ENCODE results near the gene RBL1. TPM values are rescaled to one million over a fixed set of nuclear protein-coding genes. Genes with fewer than 3 reads are reported as not detected.
A peak's percentile ranks its signal among the peaks of the same experiment; 100 is the strongest.
"Not testable (repeated sequence)": the region's sequence is repeated elsewhere in the genome, so short reads cannot be mapped to it uniquely, and the experiment has no call there.

RBL1 gene
- total RNA-seq, 1 donor from 2014 or later: 4.3 TPM

DNA sequence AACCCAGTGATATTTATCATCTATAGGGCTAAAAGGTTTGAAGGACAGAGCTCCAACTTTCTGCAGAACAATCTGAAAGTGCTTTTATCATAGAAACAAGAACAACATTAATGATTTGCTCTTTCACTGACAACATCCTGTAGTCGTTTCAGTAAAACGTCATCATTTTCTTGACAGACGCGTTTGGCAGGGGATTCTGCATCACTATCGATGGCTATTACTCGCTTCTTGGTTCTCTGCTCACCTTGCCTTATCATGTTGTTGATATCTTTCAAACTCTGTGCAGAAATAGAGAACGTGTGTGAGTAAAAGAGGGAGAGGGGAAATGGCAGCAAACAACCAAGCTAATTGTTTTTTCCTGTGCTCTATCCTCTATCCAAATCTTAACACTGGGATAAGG, 97.1 kb downstream of the RBL1 start:
- DNase-seq (ENCODE audit: extremely low read depth, low read depth, low spot score): no peak

DNA sequence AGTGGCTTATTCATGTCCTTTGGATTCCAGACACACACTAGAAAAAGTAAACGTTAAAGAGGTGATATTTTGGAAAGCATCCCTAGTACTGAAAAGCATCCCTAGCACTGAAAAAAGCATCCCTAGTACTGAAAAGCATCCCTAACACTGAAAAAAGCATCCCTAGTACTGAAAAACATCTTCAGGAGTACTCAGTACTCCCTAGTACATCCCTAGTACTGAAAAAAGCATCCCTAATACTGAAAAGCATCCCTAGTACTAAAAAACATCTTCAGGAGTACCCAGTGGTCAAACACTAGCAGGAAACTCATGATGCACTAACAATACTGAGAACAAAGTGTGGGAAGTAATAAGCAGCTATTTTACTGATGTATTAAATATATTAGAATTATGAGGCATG, 98.7 kb downstream of the RBL1 start:
- no peak for DNase-seq (ENCODE audit: extremely low read depth, low read depth, low spot score)

DNA sequence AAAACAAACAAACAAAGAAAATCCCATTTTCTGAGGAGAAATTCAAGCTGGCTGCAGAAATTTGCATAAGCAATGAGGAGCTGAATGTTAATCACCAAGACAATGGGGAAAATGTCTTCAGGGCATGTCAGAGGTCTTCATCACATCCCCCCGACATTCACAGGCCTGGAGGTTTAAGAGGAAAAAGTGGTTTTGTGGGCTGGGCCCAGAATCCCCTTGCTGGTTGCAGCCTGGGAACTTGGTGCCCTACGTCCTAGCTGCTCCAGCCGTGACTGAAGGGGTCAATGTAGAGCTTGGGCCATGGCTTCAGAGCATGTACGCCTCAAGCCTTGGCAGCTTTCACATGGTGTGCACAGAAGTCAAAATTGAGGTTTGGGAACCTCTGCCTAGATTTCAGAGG, 101.6 kb downstream of the RBL1 start:
- not testable (repeated sequence) for DNase-seq (ENCODE audit: extremely low read depth, low read depth, low spot score)

DNA sequence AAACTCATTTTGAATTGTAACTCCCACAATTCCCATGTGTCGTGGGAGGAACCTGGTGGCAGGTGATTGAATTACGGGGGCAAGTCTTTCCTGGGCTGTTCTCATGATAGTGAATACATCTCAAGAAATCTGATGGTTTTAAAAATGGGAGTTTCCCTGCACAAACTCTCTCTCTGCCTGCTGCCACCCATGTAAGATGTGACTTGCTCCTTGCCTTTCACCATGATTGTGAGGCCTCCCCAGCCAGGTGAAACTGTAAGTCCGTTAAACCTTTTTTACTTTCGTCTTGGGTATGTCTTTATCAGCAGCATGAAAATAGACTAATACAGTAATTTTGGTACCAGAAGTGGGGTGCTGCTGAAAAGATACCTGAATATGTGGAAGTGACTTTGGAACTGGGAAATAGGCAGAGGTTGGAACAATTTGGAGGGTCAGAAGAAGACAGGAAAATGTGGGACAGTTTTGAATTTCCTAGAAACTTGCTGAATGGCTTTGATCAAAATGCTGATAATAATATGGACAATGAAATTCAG, 102.9 kb downstream of the RBL1 start:
- DNase-seq (ENCODE audit: extremely low read depth, low read depth, low spot score): no peak

DNA sequence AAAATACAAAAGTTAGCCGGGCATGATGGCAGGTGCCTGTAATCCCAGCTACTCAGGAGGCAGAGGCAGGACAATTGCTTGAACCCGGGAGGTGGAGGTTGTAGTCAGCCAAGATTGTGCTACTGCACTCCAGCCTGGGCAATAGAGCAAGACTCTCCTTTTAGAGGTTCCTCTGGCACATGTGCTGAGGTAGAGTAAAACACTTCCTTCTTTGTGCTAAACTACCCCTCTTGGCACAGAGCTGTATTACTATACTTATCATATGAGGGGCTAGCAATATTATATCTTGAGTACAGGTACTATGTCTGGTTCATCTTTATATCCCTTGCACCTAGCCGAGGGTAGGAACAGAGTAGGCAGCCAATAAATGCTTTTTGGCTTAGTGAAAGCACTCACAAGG, 104.1 kb downstream of the RBL1 start:
- DNase-seq (ENCODE audit: extremely low read depth, low read depth, low spot score): no peak

DNA sequence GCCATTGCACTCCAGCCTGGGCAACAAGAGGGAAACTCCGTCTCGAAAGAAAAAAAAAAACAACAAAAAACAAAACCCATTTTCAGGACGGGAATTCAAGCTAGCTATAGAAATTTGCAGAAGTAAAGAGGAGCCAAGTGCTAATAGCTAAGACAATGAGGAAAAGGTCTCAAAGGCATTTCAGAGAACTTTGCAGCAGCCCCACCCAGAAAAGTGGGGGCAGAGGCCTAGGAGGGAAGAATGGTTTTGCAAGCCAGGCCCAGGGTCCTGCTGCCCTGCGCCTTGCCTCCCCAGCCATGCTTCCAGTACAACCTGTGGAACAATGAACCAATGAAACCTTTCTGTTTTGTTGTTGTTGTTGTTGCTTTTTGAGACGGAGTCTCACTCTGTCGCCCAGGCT, 106.0 kb downstream of the RBL1 start:
- no peak for DNase-seq (ENCODE audit: extremely low read depth, low read depth, low spot score)

DNA sequence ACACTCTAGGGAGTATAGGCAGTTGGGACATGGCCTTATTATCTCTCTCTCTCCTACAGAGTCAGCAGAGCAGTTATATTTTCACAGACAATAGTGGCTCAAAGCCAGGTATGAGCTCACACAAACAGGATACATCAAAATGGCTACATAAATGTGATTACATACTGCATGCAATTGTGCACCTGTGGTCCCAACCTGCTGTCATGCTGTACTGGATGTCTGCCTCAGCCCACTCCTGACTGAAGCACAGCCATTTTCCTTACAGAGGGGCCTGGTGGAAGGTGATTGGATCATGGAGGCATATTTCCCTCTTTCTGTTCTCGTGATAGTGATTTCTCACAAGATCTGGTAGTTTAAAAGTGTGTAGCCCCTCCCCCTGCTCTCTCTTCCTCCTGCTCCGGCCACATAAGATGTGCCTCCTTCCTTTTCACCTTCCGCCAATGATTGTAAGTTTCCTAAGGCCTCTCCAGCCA, 107.3 kb downstream of the RBL1 start:
- DNase-seq (ENCODE audit: extremely low read depth, low read depth, low spot score): peak; percentile 23

DNA sequence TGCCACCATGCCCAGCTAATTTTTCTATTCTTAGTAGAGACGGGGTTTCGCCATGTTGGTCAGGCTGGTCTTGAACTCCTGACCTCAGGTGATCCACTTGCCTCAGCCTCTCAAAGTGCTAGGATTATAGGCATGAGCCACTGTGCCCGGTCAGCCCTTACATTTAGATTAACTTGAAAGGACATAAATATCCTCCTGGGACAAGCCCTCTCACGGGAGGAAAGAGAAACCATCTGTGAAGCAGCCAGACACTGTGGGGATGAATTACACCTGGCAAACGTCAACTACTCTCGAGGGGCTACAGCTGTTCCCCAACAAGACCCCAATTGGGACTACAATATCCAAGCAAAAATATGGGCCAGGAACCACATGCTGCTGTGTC, 111.5 kb downstream of the RBL1 start:
- no peak for DNase-seq (ENCODE audit: extremely low read depth, low read depth, low spot score)

DNA sequence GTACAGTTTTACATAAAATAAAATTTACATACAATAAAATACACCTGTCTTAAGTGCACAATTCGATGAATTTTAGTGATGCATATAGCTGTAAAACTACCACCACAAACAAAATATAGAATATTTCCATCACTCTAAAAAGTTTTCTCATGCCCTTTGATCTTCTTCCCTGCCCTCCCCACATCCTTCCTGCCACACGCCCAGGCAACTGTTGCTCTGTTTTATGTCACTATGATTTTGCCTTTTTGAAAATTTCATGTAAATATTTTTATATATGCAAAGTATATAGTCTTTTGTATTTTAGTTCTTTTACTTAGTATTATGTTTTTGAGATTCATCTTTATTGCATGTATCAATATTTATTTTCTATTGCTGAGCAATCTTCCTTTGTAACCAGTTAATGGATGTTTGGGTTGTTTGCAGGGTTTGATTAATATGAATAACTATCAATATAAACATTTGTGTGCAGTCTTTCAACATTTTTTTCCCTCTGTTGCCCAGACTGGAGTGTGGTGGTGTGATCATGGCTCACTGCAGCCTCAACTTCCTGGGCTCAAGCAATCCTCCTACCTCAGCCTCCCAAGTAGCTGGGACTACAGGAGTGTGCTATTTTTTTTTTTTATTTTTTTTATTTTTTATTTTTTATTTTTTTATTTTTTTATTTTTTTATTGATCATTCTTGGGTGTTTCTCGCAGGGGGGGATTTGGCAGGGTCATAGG, 120.5 kb downstream of the RBL1 start:
- DNase-seq (ENCODE audit: extremely low read depth, low read depth, low spot score): no peak

DNA sequence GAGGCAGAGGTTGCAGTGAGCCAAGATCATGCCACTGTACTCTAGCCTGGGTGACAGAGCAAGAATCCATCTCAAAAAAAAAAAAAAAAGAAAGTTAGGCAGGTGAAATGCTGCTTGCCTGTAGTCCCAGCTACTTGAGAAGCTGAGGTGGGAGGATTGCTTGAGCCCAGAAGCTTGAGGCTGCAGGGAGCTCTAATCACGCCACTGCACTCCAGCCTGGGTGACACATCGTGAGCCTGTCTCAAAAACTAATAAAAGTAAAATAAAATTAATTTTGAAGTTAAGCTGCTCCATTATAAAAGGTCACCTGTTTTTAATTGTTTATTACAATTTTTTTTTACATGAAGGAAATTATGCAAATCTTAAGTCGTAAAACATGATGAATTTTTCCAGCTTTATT, 121.1 kb downstream of the RBL1 start:
- DNase-seq (ENCODE audit: extremely low read depth, low read depth, low spot score): no peak

DNA sequence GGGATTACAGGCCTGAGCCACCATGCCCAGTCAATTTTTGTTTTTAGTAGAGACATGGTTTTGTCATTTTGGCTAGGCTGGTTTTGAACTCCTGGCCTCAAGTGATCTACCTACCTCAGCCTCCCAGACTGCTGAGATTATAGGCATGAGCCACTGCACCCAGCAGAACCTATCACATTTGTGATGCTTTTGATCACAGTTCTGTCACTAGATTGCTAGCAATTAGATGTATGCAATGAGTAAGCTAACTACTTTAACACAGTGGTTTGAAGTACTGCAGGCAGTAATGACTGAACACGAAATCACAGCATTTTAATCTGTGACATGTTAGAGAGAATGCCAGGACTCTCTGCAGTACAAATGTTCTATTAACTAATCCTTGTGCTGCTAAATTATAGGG, 124.7 kb downstream of the RBL1 start:
- no peak for DNase-seq (ENCODE audit: extremely low read depth, low read depth, low spot score)

DNA sequence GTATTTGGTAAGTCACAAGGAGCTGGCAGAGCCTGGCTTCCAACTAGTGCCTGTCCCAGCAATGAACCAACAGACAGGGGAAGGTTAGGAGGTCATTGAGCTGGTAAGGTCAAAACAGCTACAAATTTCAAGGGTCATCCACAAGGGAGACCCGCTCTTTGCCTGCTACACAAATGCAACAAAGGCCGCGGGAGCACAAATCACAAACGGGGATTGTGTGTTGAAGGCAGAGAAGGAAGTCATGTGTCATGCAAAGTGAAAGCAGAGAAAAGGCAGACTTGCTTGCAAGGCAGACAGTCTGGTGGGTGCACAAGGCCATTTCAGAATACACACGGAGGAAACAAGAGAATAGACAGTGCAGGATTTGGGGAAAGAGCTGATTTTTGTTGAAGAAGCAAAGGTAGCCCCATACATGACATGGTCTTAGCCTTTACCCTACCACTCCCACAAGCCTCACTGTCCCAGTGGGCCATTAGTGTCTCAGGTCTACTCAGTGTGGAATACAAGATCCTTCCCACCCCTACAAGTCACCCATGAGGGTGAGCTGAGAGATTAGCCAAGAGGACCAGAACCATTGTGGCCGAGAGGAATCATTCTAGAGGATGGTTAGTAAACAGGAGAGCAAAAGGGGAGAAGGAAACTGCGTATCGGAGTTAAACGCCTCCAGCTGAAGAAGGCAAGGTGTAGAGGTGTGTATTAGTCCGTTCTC, 126.2 kb downstream of the RBL1 start:
- no peak for DNase-seq (ENCODE audit: extremely low read depth, low read depth, low spot score)

DNA sequence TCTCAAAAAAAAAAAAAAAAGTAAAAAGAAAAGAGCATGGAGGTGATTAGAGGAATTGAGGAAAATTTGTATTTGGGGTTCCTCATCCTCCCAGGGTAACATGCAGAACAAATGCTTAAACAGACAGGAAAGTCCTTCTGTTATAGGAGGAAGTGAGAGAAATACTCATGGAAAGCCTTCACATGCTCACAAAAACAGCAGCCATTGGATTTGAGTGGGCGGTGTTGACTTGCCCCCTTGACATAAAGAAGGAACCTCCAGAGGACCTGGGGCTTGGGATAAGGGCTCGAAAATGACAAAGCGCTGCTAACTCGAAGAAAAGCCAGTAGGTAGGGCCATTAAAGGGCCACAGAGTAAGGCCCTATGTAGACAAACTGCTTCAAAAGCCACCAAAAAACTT, 126.7 kb downstream of the RBL1 start:
- no peak for DNase-seq (ENCODE audit: extremely low read depth, low read depth, low spot score)

DNA sequence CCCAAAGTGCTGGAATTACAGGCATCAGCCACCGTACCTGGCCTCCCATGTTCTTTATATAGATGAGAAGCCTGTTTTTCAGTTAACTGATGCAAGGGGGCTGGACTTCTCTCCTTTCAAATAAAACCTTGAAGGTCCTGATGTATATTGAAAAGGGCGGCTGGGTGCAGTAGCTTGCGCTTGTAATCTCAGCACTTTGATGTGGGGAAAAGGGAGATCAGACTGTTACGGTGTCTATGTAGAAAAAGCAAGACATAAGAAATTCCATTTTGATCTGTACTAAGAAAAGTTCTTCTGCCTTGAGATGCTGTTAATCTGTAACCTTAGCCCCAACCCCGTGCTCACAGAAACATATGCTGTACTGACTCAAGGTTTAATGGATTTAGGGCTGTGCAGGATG, 128.2 kb downstream of the RBL1 start:
- no peak for DNase-seq (ENCODE audit: extremely low read depth, low read depth, low spot score)

DNA sequence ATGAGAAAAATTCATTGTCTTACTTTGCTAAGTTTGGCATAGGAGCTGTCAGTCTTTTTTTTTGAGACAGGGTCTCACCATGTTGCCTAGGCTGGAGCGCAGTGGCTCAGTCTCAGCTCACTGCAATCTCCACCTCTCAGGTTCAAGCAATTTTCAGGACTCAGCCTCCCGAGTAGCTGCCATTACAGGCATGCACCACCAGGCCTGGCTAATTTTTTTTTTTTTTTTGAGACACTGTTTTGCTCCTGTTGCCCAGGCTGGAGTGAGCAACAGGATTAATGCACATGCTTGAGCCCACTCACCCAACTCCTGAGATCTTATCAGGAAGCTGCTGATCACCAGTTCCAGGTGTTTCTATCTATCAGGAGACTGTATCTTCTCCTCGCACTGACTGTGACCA, 128.8 kb downstream of the RBL1 start:
- DNase-seq (ENCODE audit: extremely low read depth, low read depth, low spot score): not testable (repeated sequence)

DNA sequence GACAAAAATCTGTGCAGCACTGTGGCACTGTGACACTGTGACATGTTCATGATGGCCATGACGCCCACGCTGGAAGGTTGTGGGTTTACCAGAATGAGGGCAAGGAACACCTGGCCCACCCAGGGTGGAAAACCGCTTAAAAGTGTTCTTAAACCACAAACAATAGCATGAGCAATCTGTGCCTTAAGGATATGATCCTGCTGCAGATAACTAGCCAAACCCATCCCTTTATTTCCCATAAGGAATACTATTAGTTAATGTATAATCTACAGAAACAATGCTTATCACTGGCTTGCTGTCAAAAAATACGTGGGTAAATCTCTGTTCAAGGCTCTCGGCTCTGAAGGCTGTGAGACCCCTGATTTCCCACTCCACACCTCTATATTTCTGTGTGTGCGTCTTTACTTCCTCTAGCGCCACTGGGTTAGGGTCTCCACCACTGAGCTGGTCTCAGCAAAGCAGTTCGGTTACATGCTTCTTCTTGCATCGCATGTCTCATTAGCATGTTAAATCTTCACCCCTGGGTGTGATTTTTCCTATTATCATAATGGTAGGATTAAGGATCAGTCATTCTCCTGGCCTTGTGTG, 133.3 kb downstream of the RBL1 start:
- not testable (repeated sequence) for DNase-seq (ENCODE audit: extremely low read depth, low read depth, low spot score)

DNA sequence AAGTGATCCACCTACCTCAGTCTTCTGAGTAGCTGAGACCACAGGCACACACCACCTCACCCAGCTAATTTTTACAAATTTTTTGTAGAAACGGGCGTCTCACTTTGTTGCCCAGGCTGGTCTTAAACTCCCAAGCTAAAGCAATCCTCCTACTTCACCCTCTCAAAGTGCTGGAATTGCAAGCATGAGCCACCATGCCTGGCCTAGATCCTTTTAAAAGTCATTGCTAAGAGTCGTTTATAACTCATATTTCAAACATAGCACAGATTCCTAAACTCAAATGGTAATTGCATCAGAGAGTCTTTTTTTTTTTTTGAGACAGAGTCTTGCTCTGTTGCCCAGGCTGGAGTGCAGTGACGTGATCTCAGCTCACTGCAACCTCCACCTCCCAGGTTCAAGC, 136.6 kb downstream of the RBL1 start:
- DNase-seq (ENCODE audit: extremely low read depth, low read depth, low spot score): no peak

DNA sequence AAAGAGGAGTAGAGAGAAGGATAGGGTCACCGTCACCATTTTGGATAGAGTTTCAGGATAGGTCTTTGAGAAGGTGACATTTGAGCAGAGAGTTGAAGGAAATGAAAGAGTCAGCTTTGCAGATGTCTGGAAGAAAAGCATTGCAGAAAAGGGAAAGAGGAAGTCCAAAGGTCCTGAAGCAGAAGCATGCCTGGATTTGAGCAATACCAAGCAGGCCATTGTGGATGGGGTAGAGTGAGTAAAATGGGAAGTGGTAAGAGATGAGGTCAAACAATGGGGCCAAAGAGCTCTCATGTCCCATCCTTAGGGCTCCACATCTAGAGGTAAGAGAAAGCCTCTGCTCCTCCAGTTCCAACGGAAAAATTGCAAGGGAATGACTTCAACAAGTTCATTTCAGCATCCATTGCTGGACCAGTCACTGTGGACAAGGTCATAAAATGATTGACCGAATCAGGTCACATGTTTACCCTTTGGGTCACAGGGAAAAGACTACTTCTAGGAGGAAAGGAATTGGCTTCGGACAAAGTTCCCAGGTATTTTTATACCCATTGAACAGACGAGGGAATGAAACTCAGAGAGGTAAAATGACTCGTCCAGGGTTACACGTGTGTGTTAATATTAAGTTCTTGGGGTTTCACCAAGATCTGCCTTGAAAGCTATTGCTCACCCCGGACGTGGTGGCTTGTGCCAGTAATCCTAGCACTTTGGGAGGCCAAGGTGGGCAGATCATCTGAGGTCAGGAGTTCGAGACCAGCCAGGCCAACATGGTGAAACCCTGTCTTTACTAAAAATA, 137.7 kb downstream of the RBL1 start:
- DNase-seq (ENCODE audit: extremely low read depth, low read depth, low spot score): no peak

DNA sequence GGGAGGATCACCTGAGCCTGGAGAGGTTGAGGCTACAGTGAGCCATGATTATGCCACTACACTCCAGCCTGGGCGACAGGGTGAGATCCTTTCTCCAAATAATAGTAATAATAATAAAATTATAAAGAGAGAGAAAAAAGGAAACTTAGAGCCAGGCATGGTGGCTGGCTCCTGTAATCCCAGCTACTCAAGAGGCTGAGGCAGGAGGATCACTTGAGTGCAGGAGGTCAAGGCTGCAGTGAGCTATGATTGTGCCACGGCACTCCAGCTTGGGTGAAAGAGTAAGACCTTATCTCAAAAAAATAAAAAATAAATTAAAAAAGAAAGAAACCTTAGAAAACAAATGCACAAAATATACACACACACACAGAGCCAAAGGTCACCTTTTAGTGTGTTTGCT, 139.1 kb downstream of the RBL1 start:
- DNase-seq (ENCODE audit: extremely low read depth, low read depth, low spot score): no peak

DNA sequence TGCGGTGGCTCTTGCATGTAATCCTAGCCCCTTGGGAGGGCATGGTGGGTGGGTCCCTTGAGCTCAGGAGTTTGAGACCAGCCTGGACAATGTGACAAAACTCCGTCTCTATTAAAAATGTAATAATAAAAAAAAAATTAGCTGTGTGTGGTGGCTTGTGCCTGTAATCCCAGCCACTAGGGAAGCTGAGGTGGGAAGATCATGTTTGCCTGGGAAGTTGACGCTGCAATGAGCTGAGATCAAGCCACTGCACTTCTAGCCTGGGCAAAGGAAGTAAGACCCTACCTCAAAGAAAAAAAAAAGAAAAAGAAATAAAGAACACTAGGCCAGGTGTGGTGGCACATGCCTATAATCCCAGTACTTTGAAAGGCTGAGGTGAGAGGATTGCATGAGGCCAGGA, 139.8 kb downstream of the RBL1 start:
- no peak for DNase-seq (ENCODE audit: extremely low read depth, low read depth, low spot score)

Data from glomerular endothelial cell (primary cell).